Stimulated activated naive CD4-positive, alpha-beta T cell (primary cell): ENCODE data around the gene GPRIN1.
"Not testable (repeated sequence)": the region's sequence is repeated elsewhere in the genome, so short reads cannot be mapped to it uniquely, and the experiment has no call there.

Experiments
- DNase-seq, 6 experiments: peaks; one replicate each; lab custom pipeline; 2025; lab: John Stamatoyannopoulos, UW

Gene GPRIN1

DNA sequence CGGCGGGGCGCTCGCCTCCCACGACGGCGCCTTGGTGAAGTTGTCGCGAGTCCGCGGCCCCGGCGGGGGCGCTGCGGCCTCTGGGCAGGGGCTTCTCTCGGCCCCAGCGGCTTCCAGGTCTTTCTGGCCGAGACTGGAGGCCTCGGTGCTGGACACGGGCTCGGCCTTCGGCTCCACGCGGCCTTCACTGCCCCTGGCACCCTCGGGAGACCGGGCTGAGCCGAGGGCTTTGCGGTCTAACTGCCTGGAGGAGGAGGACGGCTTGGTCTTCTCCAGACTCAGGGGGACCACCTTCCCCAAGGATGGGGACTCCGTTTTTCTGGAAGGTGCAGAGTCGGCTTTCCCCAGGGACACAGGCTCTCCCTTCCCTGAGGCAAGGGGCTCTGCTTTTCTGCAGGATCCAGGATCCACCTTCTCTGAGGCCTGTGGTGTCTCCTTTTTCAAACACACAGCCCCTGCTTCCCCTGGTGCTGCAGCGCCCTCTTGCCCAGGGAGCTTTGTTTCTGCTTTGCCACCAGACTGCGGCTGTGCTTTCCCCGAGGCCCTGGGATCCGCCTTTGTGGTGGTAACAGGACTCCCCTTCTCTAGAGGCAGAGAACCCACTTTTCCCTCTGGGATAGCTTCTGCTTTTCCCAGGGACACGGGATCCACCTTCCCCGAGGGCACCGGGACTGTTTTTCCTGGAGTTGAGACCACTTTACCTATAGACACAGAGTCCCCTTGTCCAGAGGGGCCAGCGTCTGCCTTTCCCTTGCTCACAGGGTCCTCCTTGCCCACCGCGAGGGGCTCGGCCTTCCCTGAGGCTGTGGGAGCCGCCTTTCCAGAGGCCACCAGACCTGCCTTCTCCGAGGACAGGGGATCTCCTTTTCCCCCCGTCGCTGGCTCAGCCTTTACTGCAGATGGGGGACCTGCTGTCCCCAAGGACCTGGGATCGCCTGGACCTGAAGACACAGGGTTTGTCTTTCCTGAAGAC is 12.3 kb downstream of the GPRIN1 start:
- peak in 1 of 6 experiments; percentile 17 for DNase-seq

- peak; percentile 60 to 80 (median 62) for DNase-seq
Measured at GRCh38 chr5:176596689-176597416, 13.1 kb downstream of the GPRIN1 start.

- no peak for DNase-seq
Measured at GRCh38 chr5:176596069-176596644, 13.8 kb downstream of the GPRIN1 start.

DNA sequence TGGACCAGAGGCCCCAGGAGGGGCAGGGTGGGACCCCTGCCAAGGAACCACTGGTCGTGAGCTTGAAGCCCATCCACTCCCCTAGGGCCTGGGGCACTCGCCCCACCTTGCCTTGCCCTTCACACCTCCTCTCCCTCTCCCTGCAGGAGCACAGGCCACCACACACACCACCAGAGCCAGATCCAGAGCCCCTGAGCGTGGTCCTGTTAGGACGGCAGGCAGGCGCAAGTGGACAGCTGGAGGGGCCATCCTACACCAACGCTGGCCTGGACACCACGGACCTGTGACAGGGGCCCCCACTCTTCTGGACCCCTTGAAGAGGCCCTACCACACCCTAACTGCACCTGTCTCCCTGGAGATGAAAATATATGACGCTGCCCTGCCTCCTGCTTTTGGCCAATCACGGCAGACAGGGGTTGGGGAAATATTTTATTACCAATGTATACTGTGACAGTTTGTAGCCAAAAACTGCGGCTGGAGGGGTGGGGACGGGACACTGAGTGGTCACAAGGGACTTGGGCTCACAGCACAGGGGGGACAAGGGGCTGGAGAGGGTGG is 14.5 kb downstream of the GPRIN1 start:
- no peak for DNase-seq

DNA sequence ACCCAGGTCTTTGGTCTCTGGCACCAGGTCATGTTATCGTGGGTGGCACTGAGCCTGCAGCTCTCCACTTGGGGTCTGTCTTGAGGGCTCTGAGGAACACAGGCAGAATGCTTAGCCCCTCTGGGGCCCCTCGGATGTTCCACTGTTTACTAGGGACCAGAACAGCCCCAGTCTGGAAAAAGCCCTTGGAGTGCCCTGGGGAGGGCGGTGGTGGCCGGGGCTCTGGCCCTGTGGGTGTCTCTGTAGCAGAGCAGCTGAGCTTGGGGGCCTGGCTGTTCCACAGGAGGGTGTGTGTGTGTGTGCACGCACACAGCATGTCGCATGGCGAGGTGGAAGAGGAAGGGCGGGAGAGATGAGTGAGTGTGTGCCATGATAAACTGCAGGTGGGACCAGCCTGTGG is 15.4 kb downstream of the GPRIN1 start:
- no peak for DNase-seq

DNA sequence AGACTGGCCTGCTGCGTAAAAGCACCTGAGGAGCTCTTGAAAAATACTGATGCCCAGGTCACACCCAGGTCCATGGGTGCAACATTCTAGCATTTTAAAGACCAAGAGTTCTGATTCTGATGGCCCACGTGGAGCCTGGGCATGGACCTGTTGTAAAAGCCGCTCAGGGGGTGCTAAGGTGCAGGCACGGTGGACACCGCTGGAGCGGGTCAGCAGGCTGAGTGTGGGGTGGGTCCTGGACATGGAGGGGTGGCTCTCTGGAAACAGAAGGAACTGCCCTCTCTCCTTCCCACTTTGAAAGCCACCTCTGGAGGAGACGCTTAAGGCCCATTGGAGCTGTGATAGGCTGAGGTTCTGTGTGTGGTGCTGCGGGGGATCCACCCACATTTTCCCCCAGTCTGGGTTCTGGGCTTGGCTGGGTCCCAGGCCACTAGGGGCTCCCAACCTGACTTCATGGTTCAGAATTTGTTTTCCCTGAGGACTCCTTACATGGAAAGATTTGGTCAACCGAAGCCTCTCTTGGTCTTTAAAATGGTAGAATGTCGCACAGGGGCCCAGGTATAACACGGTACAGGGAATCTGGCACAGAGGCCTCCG is 16.6 kb downstream of the GPRIN1 start:
- no peak for DNase-seq

DNA sequence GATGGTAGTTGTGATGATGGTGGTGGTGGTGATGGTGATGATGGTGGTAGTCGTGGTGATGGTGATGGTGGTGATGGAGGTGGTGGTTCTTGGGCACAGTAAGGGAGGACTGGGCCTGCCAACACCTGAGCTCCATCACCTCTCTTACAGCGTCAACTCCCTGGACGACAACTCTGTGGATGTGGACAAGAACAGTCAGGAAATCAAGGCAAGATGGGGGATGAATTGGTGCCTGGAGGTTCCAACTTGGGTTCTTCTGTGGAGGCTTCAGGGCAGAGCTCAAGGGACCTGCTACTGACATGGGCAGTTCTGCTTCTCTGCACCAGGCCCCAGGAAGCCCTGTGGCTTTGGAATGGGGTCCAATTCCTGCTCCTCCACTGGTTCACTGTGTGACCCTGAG is 17.4 kb downstream of the GPRIN1 start:
- DNase-seq: no peak

DNA sequence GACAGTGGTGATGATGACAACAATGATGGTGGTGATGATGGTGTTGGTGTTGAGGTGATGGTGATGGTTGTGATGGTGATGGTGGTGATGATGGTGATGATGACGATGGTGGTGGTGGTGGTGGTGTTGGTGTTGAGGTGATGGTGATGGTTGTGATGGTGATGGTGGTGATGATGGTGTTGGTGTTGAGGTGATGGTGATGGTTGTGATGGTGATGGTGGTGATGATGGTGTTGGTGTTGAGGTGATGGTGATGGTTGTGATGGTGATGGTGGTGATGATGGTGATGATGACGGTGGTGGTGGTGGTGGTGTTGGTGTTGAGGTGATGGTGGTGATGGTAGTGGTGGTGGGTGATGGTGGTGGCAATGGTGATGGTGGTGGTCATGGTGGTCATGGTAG is 18.3 kb downstream of the GPRIN1 start:
- not testable (repeated sequence) for DNase-seq

DNA sequence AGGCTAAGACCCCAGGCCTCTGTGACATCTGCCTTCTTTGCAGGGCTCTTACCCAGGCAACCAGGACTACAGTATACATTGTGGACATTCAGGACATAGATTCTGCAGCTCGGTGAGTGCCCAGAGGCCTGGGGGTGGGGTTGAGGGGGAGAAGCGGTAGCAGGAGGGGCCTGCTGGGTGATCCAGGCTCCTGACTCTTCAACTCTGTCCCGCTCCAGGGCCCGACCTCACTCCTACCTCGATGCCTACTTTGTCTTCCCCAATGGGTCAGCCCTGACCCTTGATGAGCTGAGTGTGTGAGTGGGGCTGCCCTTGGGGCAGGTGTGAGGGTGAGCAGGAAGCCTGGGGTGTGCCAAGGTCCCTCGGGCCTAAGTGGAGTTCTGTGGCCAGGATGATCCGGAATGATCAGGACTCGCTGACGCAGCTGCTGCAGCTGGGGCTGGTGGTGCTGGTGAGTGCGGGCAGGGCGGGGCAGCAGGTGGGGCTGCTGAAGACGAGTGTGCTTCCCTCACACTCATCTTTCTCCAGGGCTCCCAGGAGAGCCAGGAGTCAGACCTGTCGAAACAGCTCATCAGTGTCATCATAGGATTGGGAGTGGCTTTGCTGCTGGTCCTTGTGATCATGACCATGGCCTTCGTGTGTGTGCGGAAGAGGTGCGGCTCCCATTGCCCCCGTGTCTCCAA is 19.8 kb downstream of the GPRIN1 start:
- DNase-seq: no peak

DNA sequence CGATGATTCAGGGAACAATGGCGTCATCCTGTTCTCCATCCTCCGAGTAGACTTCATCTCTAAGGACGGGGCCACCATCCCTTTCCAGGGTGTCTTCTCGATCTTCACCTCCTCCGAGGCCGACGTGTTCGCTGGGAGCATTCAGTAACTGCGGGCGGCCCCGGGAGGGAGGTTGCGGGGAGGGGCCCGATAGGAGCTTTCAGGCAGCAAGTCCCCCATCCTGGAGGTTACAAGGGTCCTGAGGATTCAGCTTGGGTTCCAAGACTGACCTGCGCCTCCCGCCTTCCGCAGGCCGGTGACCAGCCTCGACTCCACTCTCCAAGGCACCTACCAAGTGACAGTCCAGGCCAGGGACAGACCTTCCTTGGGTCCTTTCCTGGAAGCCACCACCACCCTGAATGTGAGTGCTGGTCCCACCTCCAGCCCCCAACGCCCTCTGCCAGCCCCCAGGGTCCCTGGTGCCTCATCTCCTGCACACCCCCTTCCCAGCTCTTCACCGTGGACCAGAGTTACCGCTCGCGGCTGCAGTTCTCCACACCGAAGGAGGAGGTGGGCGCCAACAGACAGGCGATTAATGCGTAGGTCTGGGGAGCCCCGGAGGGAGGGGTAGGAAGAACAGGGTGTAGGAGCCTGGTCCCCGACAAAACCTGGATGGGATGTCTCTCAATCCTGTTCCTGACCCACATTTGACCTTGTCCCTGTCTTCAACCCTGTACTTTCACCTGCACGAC is 20.8 kb downstream of the GPRIN1 start:
- DNase-seq: no peak

- DNase-seq: no peak
Measured at GRCh38 chr5:176588297-176588696, 21.7 kb downstream of the GPRIN1 start.

- DNase-seq: no peak
Measured at GRCh38 chr5:176587398-176587797, 22.6 kb downstream of the GPRIN1 start.

DNA sequence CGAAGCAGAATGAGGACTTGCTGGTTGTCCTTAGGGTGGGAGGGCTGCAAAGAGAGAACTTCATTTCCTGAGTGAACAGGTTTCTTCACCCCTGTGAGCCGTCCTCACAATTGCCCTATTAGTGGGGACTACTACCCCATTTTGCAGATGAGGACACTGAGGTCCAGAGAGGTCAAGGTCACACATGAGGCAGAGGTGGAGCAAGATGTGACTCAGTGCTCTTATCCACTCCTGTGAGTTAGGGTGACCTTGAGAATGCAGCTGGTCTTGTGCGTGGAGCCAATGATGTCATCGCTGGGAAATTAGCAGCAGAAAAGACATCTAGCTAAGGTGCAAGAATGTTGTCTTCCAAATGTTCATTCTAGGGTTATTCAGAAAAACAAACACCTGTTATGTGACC is 26.9 kb downstream of the GPRIN1 start:
- no peak for DNase-seq

GRCh38 chr5:176581361-176581760 is 28.6 kb downstream of the GPRIN1 start:
- DNase-seq: no peak

GRCh38 chr5:176579323-176579722 is 30.6 kb downstream of the GPRIN1 start:
- no peak for DNase-seq

GRCh38 chr5:176578391-176578808 is 31.6 kb downstream of the GPRIN1 start:
- DNase-seq: peak; percentile 11 to 49 (median 24)

- no peak for DNase-seq
Measured at GRCh38 chr5:176577312-176578176, 32.4 kb downstream of the GPRIN1 start.

- DNase-seq: no peak
Measured at GRCh38 chr5:176575488-176576422, 34.2 kb downstream of the GPRIN1 start.

GRCh38 chr5:176575066-176575465 is 34.9 kb downstream of the GPRIN1 start:
- DNase-seq: no peak
